Measurements from ENCODE around the gene JPH4. TPM values are rescaled to one million over a fixed set of nuclear protein-coding genes. Genes with fewer than 3 reads are reported as not detected.
"Not testable (repeated sequence)": the region's sequence is repeated elsewhere in the genome, so short reads cannot be mapped to it uniquely, and the experiment has no call there.

JPH4 gene
- total RNA-seq, 1 experiment from 2014 or later = 0.15 TPM

- POLR2A ChIA-PET = interaction anchor here (0.6 kb wide), 1 partner anchor 231 kb away, joined by 3 read pairs; the partner anchor contains the start of gene BCL2L2
- Histone ChIP-seq H3K4me1 (ENCODE audit: control insufficient read depth in 1 of 2, insufficient read depth in 2 of 2, low read length in 2 of 2) (peaks cover 0 to 9% of the 10 kb centered on the region in 2 experiments; a peak in 2 of 4 replicates), H3K4me2 (ENCODE audit: low read length) (no peak overlapping the region), H3K36me3 (ENCODE audit: control insufficient read depth in 1 of 2, insufficient read depth in 2 of 2, low read length in 2 of 2) (no peaks in the 10 kb centered on the region), H3K79me2 (ENCODE audit: insufficient read depth, low read length) (no peaks in the 10 kb centered on the region), H3K9me2 (ENCODE audit: insufficient read depth) (no peaks in the 10 kb centered on the region), H3K27ac (ENCODE audit: low read depth, low read length) (no peak overlapping the region), H3K9ac (ENCODE audit: low read length) (no peak overlapping the region), H4K20me1 (ENCODE audit: insufficient read depth) (no peaks in the 10 kb centered on the region), H3K9me3 (ENCODE audit: control insufficient read depth in 1 of 2, insufficient read depth in 1 of 2, low read depth in 1 of 2, low read length in 2 of 2) (no peaks in the 10 kb centered on the region), H3K4me3 (replicated peaks in 1 of 2; ENCODE audit: low read depth in 1 of 2, low read length in 2 of 2) (no peak overlapping the region), H3K27me3 (ENCODE audit: insufficient read depth, low read length) (no peaks in the 10 kb centered on the region), H2AFZ (ENCODE audit: low read depth, low read length, poor library complexity, severe bottlenecking) (no peak overlapping the region)
- no TSS peak for BruUV-seq (replicated peaks)
- TF ChIP-seq POLR2AphosphoS5 (IDR thresholded peaks at IDR 0.05; ENCODE audit: low read depth, low read length) (no peak), RAD21 (IDR thresholded peaks at IDR 0.05; ENCODE audit: low read depth) (no peak), ATF3 (IDR thresholded peaks at IDR 0.05) (no peak), TCF7L2 (IDR thresholded peaks at IDR 0.05; ENCODE audit: borderline replicate concordance, extremely low read depth, insufficient read depth, insufficient read length) (no peak), JUND (IDR thresholded peaks at IDR 0.05) (no peak), FOSL1 (IDR thresholded peaks at IDR 0.05; ENCODE audit: low read depth) (no peak), POLR2A (IDR thresholded peaks at IDR 0.05; ENCODE audit: borderline replicate concordance, extremely low read depth, insufficient read depth, insufficient read length) (no peak), EZH2 (IDR thresholded peaks at IDR 0.05) (no peak), EGR1 (IDR thresholded peaks at IDR 0.05; ENCODE audit: low read depth) (no peak), CBX3 (IDR thresholded peaks at IDR 0.05; ENCODE audit: low read depth) (no peak), ZFX (IDR thresholded peaks at IDR 0.05) (no peak)
- TF ChIP-seq, protein P1, sequence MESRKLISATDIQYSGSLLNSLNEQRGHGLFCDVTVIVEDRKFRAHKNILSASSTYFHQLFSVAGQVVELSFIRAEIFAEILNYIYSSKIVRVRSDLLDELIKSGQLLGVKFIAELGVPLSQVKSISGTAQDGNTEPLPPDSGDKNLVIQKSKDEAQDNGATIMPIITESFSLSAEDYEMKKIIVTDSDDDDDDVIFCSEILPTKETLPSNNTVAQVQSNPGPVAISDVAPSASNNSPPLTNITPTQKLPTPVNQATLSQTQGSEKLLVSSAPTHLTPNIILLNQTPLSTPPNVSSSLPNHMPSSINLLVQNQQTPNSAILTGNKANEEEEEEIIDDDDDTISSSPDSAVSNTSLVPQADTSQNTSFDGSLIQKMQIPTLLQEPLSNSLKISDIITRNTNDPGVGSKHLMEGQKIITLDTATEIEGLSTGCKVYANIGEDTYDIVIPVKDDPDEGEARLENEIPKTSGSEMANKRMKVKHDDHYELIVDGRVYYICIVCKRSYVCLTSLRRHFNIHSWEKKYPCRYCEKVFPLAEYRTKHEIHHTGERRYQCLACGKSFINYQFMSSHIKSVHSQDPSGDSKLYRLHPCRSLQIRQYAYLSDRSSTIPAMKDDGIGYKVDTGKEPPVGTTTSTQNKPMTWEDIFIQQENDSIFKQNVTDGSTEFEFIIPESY (IDR thresholded peaks at IDR 0.05; ENCODE audit: extremely low read depth, insufficient replicate concordance, low read length) = no peak
- TF ChIP-seq, protein P2, sequence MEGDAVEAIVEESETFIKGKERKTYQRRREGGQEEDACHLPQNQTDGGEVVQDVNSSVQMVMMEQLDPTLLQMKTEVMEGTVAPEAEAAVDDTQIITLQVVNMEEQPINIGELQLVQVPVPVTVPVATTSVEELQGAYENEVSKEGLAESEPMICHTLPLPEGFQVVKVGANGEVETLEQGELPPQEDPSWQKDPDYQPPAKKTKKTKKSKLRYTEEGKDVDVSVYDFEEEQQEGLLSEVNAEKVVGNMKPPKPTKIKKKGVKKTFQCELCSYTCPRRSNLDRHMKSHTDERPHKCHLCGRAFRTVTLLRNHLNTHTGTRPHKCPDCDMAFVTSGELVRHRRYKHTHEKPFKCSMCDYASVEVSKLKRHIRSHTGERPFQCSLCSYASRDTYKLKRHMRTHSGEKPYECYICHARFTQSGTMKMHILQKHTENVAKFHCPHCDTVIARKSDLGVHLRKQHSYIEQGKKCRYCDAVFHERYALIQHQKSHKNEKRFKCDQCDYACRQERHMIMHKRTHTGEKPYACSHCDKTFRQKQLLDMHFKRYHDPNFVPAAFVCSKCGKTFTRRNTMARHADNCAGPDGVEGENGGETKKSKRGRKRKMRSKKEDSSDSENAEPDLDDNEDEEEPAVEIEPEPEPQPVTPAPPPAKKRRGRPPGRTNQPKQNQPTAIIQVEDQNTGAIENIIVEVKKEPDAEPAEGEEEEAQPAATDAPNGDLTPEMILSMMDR (IDR thresholded peaks at IDR 0.05 in 2 of 3, conservative IDR thresholded peaks at IDR 0.05 in 1 of 3; ENCODE audit: borderline replicate concordance in 1 of 3, insufficient read depth in 1 of 3, low read depth in 2 of 3, low read length in 2 of 3) = no peak
- TF ChIP-seq, protein P3, sequence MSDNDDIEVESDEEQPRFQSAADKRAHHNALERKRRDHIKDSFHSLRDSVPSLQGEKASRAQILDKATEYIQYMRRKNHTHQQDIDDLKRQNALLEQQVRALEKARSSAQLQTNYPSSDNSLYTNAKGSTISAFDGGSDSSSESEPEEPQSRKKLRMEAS (IDR thresholded peaks at IDR 0.05) = no peak
- RAD21 ChIA-PET (ENCODE audit: low non-redundant PET in 1 of 2, low total read pairs in 2 of 2, uncharacterized antibody in 2 of 2, unreplicated experiment in 2 of 2) = interaction anchor here in 1 of 2 experiments (0.7 kb wide), 1 partner anchor 94 kb away, joined by 3 read pairs; no protein-coding TSS in a partner anchor
- intact Hi-C loops (cut with micrococcal nuclease) = no loop called here
- DNase-seq (ENCODE audit: low read depth, low spot score) (no peak), ATAC-seq (no peak)
- CTCF ChIA-PET = interaction anchor here (2.4 kb wide), 1 partner anchor 22 kb away, joined by 9 read pairs; no protein-coding TSS in a partner anchor
These were observed 41.1 kb downstream of the JPH4 start for GRCh38 chr14:23537351-23538049.

DNA sequence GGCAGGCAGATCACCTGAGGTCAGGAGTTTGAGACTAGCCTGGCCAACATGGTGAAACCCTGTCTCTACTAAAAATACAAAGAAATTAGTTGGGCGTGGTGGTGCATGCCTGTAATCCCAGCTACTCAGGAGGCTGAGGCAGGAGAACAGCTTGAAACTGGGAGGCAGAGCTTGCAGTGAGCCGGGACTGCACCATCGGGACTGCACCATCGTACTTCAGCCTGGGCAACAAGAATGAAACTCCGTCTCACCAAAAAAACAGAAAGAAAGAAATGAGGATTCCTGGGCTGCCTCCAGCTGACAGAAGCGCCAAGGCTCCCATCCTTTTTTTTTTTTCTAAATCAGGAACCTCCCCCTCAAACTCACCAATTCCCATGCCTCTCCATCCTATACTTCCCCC lies 41.7 kb downstream of the JPH4 start:
- H3K9ac ChIP-seq (ENCODE audit: low read length); H3K79me2 ChIP-seq (ENCODE audit: insufficient read depth, low read length); H3K4me2 ChIP-seq (ENCODE audit: low read length); H2AFZ ChIP-seq (ENCODE audit: low read depth, low read length, poor library complexity, severe bottlenecking); H4K20me1 ChIP-seq (ENCODE audit: insufficient read depth); H3K27me3 ChIP-seq (ENCODE audit: insufficient read depth, low read length); POLR2A ChIA-PET; ATAC-seq; H3K9me2 ChIP-seq (ENCODE audit: insufficient read depth); H3K27ac ChIP-seq (ENCODE audit: low read depth, low read length); H3K4me3 ChIP-seq (replicated peaks in 1 of 2; ENCODE audit: low read depth in 1 of 2, low read length in 2 of 2); BruUV-seq (replicated peaks); intact Hi-C loops (cut with micrococcal nuclease); H3K36me3 ChIP-seq (ENCODE audit: control insufficient read depth in 1 of 2, insufficient read depth in 2 of 2, low read length in 2 of 2); H3K4me1 ChIP-seq (ENCODE audit: control insufficient read depth in 1 of 2, insufficient read depth in 2 of 2, low read length in 2 of 2); DNase-seq (ENCODE audit: low read depth, low spot score); H3K9me3 ChIP-seq (ENCODE audit: control insufficient read depth in 1 of 2, insufficient read depth in 1 of 2, low read depth in 1 of 2, low read length in 2 of 2): not testable (repeated sequence)
- RAD21 ChIA-PET (ENCODE audit: low non-redundant PET in 1 of 2, low total read pairs in 2 of 2, uncharacterized antibody in 2 of 2, unreplicated experiment in 2 of 2) = interaction anchor here in 1 of 2 experiments (0.7 kb wide), 1 partner anchor 93 kb away, joined by 3 read pairs; no protein-coding TSS in a partner anchor
- CTCF ChIA-PET = interaction anchor here (1.0 kb wide), 1 partner anchor 59 kb away, joined by 3 read pairs; no protein-coding TSS in a partner anchor
